H1 (cell line): Measurements from ENCODE around the gene FKRP. TPM values are rescaled to one million over a fixed set of nuclear protein-coding genes. Genes with fewer than 3 reads are reported as not detected.

Experiments used
- CTCF ChIA-PET: fragments of 300-600 bp; sonication (Branson Sonifier 250); formaldehyde crosslinking; loops from one replicate; lab custom pipeline; 2021; ENCODE audit not compliant: partially characterized antibody; lab: Charles Lee
- POLR2A ChIA-PET: fragments of 300-600 bp; sonication (Branson Sonifier 250); formaldehyde crosslinking; loops from one replicate; lab custom pipeline; 2021; ENCODE audit warnings: inconsistent platforms; ENCODE audit not compliant: partially characterized antibody; lab: Charles Lee
- DNase-seq, 2 experiments: peaks; one replicate each; pipeline versions ENCODE4 v3.0.0 to v3.0.0-alpha.2; 2010 to 2022; ENCODE audit warnings: low spot score in 2 of 2, low read depth in 1 of 2, mixed read lengths in 1 of 2
- FAIRE-seq: peaks from 2 replicates; lab custom pipeline; 2011; peaks lifted over from hg19 to GRCh38; lab: Jason Lieb, UNC
- H2AFZ ChIP-seq: 2 replicates; pipeline ENCODE4 v1.8.1; 2012; ENCODE audit warnings: low read length, inconsistent platforms
- H2AK5ac ChIP-seq: 2 replicates; pipeline ENCODE4 v1.6.1; 2013; ENCODE audit warnings: low read depth, low read length
- H2BK120ac ChIP-seq: replicated peaks from 2 replicates; pipeline ENCODE3; 2013; ENCODE audit warnings: low read depth, low read length, inconsistent platforms
- H2BK12ac ChIP-seq: 2 replicates; pipeline ENCODE4 v1.6.1; 2013; ENCODE audit warnings: low read depth, low read length
- H2BK15ac ChIP-seq: 2 replicates; pipeline ENCODE4 v1.6.1; 2013; ENCODE audit warnings: low read length
- H2BK20ac ChIP-seq: 2 replicates; pipeline ENCODE4 v1.6.1; 2013; ENCODE audit warnings: low read length
- H2BK5ac ChIP-seq: 2 replicates; pipeline ENCODE4 v1.6.1; 2013; ENCODE audit warnings: low read depth, low read length
- H3K14ac ChIP-seq: 2 replicates; pipeline ENCODE4 v1.6.1; 2013; ENCODE audit warnings: inconsistent platforms; ENCODE audit not compliant: insufficient read length
- H3K18ac ChIP-seq: 2 replicates; pipeline ENCODE4 v1.6.1; 2013; ENCODE audit warnings: low read length; ENCODE audit errors: extremely low read depth
- H3K23ac ChIP-seq: 2 replicates; pipeline ENCODE4 v1.6.1; 2013; ENCODE audit warnings: inconsistent platforms; ENCODE audit not compliant: insufficient read length
- H3K23me2 ChIP-seq: 2 replicates; pipeline ENCODE4 v1.6.1; 2013; ENCODE audit warnings: low read depth, low read length
- H3K27ac ChIP-seq: 2 replicates; pipeline ENCODE4 v1.6.1; 2011; ENCODE audit warnings: low read depth, low read length, inconsistent platforms
- H3K27me3 ChIP-seq, 4 experiments: replicated peaks in 1 of 4; 1 replicate in 1 of 4; 2 replicates in 3 of 4; pipeline versions ENCODE4 v1.6.1 to v1.8.1; 2011 to 2013; ENCODE audit warnings: low read length in 3 of 4, mild to moderate bottlenecking in 3 of 4, inconsistent platforms in 2 of 4, mixed read lengths in 2 of 4, moderate library complexity in 1 of 4; ENCODE audit not compliant: control insufficient read depth in 3 of 4, insufficient read depth in 3 of 4; ENCODE audit errors: extremely low read depth in 1 of 4
- H3K36me3 ChIP-seq, 4 experiments: 2 replicates each; pipeline versions ENCODE4 v1.6.1 to v1.8.1; 2011 to 2013; ENCODE audit warnings: mild to moderate bottlenecking in 4 of 4, low read length in 3 of 4, moderate library complexity in 2 of 4, control low read depth in 1 of 4, inconsistent platforms in 1 of 4; ENCODE audit not compliant: insufficient read depth in 4 of 4, control insufficient read depth in 2 of 4
- H3K4ac ChIP-seq: replicated peaks from 2 replicates; pipeline ENCODE3; 2013; ENCODE audit warnings: low read length, low read depth, mixed read lengths, inconsistent platforms; ENCODE audit not compliant: insufficient read length
- H3K4me1 ChIP-seq, 4 experiments: replicated peaks in 1 of 4; 1 replicate in 1 of 4; 2 replicates in 3 of 4; pipeline versions ENCODE4 v1.6.1 to v1.8.1; 2011 to 2013; ENCODE audit warnings: low read length in 3 of 4, inconsistent platforms in 2 of 4, mixed read lengths in 1 of 4; ENCODE audit not compliant: insufficient read depth in 4 of 4, control insufficient read depth in 3 of 4
- H3K4me2 ChIP-seq, 2 experiments: 2 replicates each; pipeline versions ENCODE4 v1.6.1 to v1.8.1; 2011 to 2013; ENCODE audit warnings: low read depth in 2 of 2, low read length in 2 of 2, control low read depth in 1 of 2, inconsistent platforms in 1 of 2, mild to moderate bottlenecking in 1 of 2; ENCODE audit not compliant: insufficient read depth in 1 of 2
- H3K4me3 ChIP-seq, 4 experiments: fragments of 200-600, 300-600 bp in 1 of 4; sonication (generic), shearing (Covaris generic), sonication (Bioruptor Twin) in 1 of 4; 2 replicates each; pipeline versions ENCODE4 v1.5.1 to v1.8.1; 2011 to 2016; ENCODE audit warnings: low read length in 4 of 4, low read depth in 3 of 4, control low read depth in 2 of 4, inconsistent platforms in 2 of 4, mild to moderate bottlenecking in 2 of 4, mixed read lengths in 1 of 4, moderate library complexity in 1 of 4; ENCODE audit not compliant: insufficient read depth in 2 of 4; ENCODE audit errors: extremely low read depth in 1 of 4
- H3K56ac ChIP-seq: replicated peaks from 2 replicates; pipeline ENCODE3; 2013; ENCODE audit warnings: low read depth, mild to moderate bottlenecking, mixed read lengths, low read length, inconsistent platforms; ENCODE audit not compliant: insufficient read length
- H3K79me1 ChIP-seq: 2 replicates; pipeline ENCODE4 v1.6.1; 2013; ENCODE audit warnings: low read depth, low read length, control low read depth
- H3K79me2 ChIP-seq, 2 experiments: 2 replicates each; pipeline versions ENCODE4 v1.6.1 to v1.8.1; 2012 to 2013; ENCODE audit warnings: low read length in 2 of 2, mild to moderate bottlenecking in 2 of 2, inconsistent platforms in 1 of 2; ENCODE audit not compliant: insufficient read depth in 2 of 2, control insufficient read depth in 1 of 2
- H3K9ac ChIP-seq, 4 experiments: replicated peaks in 1 of 4; 1 replicate in 1 of 4; 2 replicates in 3 of 4; pipeline versions ENCODE4 v1.6.1 to v1.8.1; 2011 to 2013; ENCODE audit warnings: low read depth in 3 of 4, low read length in 3 of 4, control low read depth in 2 of 4, mild to moderate bottlenecking in 2 of 4, moderate library complexity in 2 of 4, inconsistent platforms in 1 of 4; ENCODE audit errors: extremely low read depth in 1 of 4
- H3K9me3 ChIP-seq, 2 experiments: 2 replicates each; pipeline versions ENCODE4 v1.6.1 to v1.8.1; 2012 to 2013; ENCODE audit warnings: mild to moderate bottlenecking in 2 of 2, moderate library complexity in 2 of 2, control low read depth in 1 of 2, inconsistent platforms in 1 of 2, low read depth in 1 of 2, low read length in 1 of 2, mixed read lengths in 1 of 2; ENCODE audit not compliant: insufficient read depth in 2 of 2
- H4K20me1 ChIP-seq, 2 experiments: replicated peaks in 1 of 2; 2 replicates each; pipeline versions ENCODE3 to v1.8.1; 2011 to 2013; ENCODE audit warnings: inconsistent platforms in 2 of 2, low read length in 2 of 2, mild to moderate bottlenecking in 1 of 2; ENCODE audit not compliant: insufficient read depth in 2 of 2, control insufficient read depth in 1 of 2
- H4K5ac ChIP-seq: 2 replicates; pipeline ENCODE4 v1.6.1; 2013; ENCODE audit warnings: low read length, low read depth, mixed read lengths, inconsistent platforms; ENCODE audit not compliant: insufficient read length
- H4K8ac ChIP-seq: 2 replicates; pipeline ENCODE4 v1.8.0; 2013; ENCODE audit warnings: mild to moderate bottlenecking, moderate library complexity, low read length, inconsistent platforms; ENCODE audit not compliant: insufficient read depth; ENCODE audit errors: extremely low read depth
- H4K91ac ChIP-seq: replicated peaks from 2 replicates; pipeline ENCODE3; 2013; ENCODE audit warnings: low read length, mixed read lengths, inconsistent platforms; ENCODE audit not compliant: insufficient read length
- CEBPB ChIP-seq: IDR thresholded peaks from 2 replicates; pipeline ENCODE4 v1.6.1; 2012; ENCODE audit warnings: low read depth, low read length
- POLR2A ChIP-seq, 2 experiments: IDR thresholded peaks; 1 replicate in 1 of 2; 2 replicates in 1 of 2; pipeline ENCODE4 v1.6.1; 2011; ENCODE audit warnings: low read depth in 2 of 2, low read length in 2 of 2, mild to moderate bottlenecking in 2 of 2; ENCODE audit errors: control extremely low read depth in 1 of 2
- POLR2AphosphoS5 ChIP-seq: IDR thresholded peaks from 2 replicates; pipeline ENCODE4 v1.6.1; 2011; ENCODE audit warnings: low read depth, low read length
- WGBS, 2 experiments: shearing (Covaris generic) in 1 of 2; methylation state at CpG; one replicate each; pipeline versions ENCODE4 v1.1.6 to v1.1.7; 2013 to 2015; ENCODE audit warnings: low lambda C conversion rate in 2 of 2, mixed read lengths in 2 of 2, inconsistent platforms in 1 of 2, low coverage in 1 of 2, missing lambda C conversion rate in 1 of 2; ENCODE audit not compliant: insufficient replicate concordance in 2 of 2, insufficient coverage in 1 of 2, insufficient read length in 1 of 2; ENCODE audit errors: extremely low coverage in 1 of 2, missing lambda C conversion rate in 1 of 2; 5-methylcytosine and 5-hydroxymethylcytosine counted together
- polyA plus RNA-seq, 7 experiments: library from polyadenylated mRNA; depleted of rRNA in 3 of 7; stranded (reverse) in 5 of 7; unstranded in 2 of 7; fragments of >200 nt in 5 of 7; fragments of 200-250 nt in 2 of 7; gene quantifications; 1 replicate in 5 of 7; 2 replicates in 1 of 7; 4 replicates in 1 of 7; pipeline versions ENCODE4 v1.2.1 to v1.2.3, GENCODE V29; 2011 to 2013; ENCODE audit warnings: missing spikeins in 2 of 7, mixed read lengths in 2 of 7
- total RNA-seq: library from RNA; stranded (reverse); fragmentation: NEBNext Ultra II Directional; extraction: Animal tissue kit (Norgen Biotek cat#: 25700); gene quantifications from 2 replicates; pipeline ENCODE4 v1.2.1, GENCODE V29; 2021

The FKRP gene
- total and polyA plus RNA-seq, 2 of the 8 experiments (the other 6 are each of a cell fraction or from before 2014, with no cell fraction given), result 17.1 to 24.4 TPM

DNA sequence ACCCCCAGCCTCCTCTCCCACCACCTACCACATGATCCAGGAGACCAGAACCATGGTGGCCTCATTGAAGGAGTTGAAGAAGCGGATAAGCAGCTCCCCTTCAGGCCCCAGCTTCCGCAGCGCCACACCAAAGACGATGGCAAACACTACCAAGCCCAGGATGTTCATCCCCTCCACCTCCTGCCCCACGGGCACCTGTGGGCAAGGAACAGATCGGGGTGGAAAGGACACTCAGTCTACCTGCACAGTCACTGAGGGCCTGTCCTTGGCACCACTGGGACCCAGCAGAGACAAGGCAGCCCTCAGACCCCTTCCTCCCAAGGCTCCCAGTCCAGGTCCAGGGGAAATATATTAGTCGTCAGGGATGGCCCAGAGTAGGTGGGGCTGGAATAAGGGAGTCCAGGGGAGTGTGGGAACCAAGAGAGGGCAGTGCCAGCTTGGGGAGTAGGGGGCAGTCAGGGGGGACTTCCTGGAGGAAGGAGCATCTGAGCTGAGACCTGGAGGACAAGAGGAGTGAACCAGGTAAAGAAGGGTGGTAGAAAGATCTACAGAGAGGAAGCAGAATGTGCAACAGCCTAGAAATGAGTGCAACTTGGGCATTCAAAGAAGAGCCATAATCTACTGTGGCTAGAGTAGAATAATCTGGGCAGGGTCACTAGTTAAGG, 36.6 kb downstream of the FKRP start:
- H3K56ac ChIP-seq, result no peak overlapping the region

More for the DNA sequence above, 36.6 kb downstream of the FKRP start:
- no peaks in the 10 kb centered on the region for H3K27me3 ChIP-seq
- H2AFZ ChIP-seq, result no peak overlapping the region
- CTCF ChIA-PET, result interaction anchor here (0.5 to 4.1 kb wide), 6 partner anchors 13 to 792 kb away, joined by 3 to 25 read pairs (median 4); no protein-coding TSS in a partner anchor
- H2BK20ac ChIP-seq, result no peak overlapping the region
- peaks cover 8% of the 10 kb centered on the region for H3K79me1 ChIP-seq
- peaks cover 32 to 80% (median 49%) of the 10 kb centered on the region in 4 experiments for H3K36me3 ChIP-seq
- H3K14ac ChIP-seq, result no peak overlapping the region
- peaks cover 22 to 35% of the 10 kb centered on the region in 2 experiments for H4K20me1 ChIP-seq
- no peak overlapping the region for H3K18ac ChIP-seq
- H3K4ac ChIP-seq, result no peak overlapping the region
- H4K5ac ChIP-seq, result no peak overlapping the region
- H2BK12ac ChIP-seq, result no peak overlapping the region
- no peak overlapping the region for H3K4me3 ChIP-seq
- no peak overlapping the region for H3K23ac ChIP-seq
- H3K4me2 ChIP-seq, result no peak overlapping the region; a peak in 1 of 4 replicates
- no peak overlapping the region; the same call in 1 of the 2 replicates for H2BK5ac ChIP-seq
- TF ChIP-seq POLR2AphosphoS5 (0 out of 2 replicates have a peak, but pooled peaks have one; percentile 14), CEBPB (no peak), POLR2A (IDR thresholded peaks at IDR 0.05; ENCODE audit: control extremely low read depth in 1 of 2, low read depth in 2 of 2, low read length in 2 of 2) (peak in 1 of 2 experiments; percentile 3; a peak in 1 of 3 replicates)
- TF ChIP-seq, all 59 proteins: peak for 2
- Histone ChIP-seq H4K8ac (no peak overlapping the region), H3K4me1 (peaks cover 6 to 21% (median 10%) of the 10 kb centered on the region in 4 experiments; a peak in 6 of 7 replicates), H2BK120ac (no peak overlapping the region), H4K91ac (no peak overlapping the region), H2AK5ac (no peak overlapping the region), H3K9ac (no peak overlapping the region; a peak in 1 of 7 replicates), H3K23me2 (peaks cover 14% of the 10 kb centered on the region), H3K9me3 (no peaks in the 10 kb centered on the region), H3K79me2 (peaks cover 23 to 58% of the 10 kb centered on the region in 2 experiments), H3K27ac (no peak overlapping the region), H2BK15ac (no peak overlapping the region)
- FAIRE-seq (no peak), DNase-seq (no peak)
- POLR2A ChIA-PET, result interaction anchor here (1.0 to 18.4 kb wide), 4 partner anchors 9 to 45 kb away, joined by 3 to 333 read pairs (median 40); no protein-coding TSS in a partner anchor
- 95% methylated on average over 7 of the region's 7 CpGs; no CpG with 5 or more reads in 1 of the 2 experiments for WGBS, 2 experiments
